Retina (tissue), 1 donor: ENCODE data around the gene ESRRG.
A peak's percentile ranks its signal among the peaks of the same experiment; 100 is the strongest.

Source experiments
- DNase-seq: peaks from one replicate; pipeline ENCODE4 v3.0.0-alpha.2; 2016

Gene ESRRG

DNA sequence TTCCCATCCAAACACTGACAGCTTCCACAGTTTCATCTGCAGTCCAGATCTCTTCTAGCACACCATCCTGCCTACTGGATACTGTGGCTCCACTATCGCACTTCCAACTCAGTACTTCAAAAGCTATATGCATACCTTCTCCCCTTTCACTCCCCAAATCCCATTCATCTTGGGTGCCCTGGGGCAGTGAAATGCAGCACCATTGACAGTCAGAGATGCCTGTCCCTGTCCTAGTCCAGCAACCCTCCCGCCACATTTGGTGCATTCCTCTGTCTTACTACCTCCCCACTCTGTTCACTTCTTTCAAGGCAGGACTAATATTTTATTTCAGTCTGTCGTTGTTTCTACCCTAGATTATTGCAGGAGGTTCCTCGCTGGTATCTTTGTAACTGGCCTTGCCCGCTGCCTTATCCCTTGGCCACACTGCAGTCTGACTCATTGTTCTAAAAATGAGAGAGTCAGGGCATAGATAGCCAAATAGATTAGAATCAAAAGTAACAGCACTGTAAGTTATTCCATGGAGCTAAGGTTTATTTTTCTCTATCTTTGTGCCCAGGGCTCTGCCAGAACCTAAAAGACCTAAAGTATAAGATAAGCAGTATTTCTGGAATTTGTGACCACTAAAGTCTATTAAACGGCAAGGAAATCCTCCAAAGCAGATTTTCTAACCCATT lies 96.7 kb downstream of the ESRRG start:
- DNase-seq: no peak

DNA sequence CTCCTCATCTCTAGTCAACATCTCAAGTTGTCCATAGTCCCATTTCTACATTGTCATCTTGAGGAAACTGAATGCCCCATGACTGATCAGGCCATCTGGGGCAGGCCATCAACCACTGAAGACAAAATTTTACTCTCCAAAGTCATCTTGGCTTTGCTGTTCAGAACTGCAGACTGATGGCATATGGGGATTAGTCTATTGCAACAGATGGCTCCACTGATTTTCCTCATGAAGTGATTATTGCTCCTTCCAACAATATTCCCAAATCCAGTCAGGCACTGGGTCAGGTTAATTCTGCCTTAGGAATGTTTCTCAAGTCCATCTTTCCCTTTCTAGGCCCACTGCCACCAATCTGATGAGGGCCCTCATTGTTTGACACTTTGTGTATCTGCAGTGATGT lies 101.7 kb downstream of the ESRRG start:
- DNase-seq: no peak

DNA sequence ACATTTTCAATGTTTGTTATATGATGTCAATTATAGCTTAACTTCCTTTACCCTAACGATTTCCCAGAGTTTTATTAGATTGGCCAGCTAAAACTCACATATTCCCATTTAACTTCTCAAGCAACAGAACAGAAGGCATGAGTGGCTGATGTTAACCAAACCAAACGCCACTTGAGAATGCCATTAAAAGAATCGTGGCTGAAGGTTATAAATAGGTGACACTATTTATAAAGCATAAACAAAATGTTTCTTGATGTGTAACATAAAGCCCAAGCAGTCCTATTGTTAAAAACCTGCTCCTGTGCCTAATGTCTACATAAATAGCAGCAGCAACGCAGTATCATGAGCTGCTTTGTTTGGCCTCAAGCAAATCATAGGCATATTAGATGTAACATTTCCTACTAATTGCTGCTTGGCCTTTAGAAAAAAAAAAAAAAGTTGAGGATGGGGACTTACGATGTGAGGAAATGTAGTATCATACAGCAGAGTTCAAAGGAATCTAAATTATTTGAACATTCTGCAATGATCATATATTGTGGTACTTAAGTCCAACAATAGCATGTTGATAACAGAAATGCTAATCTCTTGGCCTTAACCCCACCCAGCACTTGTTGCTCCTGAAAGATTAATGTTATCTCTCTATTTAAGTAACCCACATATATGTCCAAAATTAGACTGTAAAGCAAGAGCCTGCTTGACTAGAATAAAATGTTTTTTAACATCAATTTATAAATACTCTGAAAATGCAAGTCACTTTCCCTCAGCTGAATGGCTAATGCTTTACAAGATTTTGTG lies 106.0 kb downstream of the ESRRG start:
- DNase-seq: no peak

DNA sequence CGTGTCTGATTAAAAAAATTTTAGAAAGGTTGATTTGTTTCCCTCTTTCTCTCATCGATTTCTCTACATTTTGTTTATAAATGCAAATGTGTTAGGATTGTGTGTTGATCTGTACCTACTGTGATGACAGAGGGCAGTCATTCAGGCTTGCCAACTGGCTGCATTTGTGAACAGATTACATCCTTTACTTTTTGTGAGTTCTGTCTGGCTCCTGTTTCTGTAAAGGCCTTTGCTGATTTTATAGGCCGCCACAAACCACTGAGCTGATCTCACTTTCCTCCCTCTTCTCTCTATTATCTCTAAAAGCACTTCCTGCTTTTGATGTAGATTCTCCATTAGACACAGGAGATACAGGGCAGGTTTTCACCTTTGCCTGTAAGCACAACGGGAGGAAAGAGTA lies 106.8 kb downstream of the ESRRG start:
- no peak for DNase-seq

DNA sequence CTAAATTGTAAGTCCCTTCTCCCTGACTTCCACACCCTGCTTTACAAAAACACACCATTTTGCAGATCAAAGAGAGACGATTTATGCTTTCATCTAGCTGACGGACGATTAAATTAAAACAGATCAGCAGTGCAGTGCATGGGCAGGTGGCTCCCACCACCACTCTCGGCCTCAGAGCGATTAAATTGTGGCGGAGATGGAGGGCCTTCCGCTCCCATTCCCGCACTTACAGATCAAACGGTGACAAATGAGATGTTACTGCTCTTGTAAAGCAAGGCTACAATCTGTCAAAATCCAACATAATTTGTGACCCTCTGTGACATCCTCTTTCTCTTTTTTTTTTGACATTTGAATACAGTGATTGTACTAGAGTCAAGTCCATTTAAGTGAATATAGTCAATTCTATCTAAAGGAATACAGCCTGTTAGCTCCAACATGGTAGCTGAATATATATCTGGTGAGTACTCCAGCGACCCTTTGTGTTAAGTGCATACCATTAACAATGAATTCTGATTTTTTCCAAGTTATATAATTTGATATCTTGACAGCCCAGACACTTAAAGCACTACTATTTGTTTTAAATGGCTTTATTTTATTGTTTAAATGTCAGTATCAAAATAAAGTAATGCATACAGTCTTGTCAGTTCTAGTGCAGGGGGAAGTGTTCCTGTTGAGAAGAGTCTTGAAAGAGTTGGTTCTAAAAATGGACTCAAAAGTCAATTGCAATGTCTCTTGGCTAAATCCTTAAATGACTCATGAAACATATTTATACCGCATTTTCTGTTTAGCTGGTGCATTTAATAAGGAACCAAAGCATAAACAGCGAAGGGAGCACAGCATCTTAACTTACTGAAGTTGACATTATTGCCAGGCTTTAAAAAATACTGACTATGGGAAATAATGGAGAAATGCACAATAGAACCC lies 109.0 kb downstream of the ESRRG start:
- peak; percentile 29 for DNase-seq

DNA sequence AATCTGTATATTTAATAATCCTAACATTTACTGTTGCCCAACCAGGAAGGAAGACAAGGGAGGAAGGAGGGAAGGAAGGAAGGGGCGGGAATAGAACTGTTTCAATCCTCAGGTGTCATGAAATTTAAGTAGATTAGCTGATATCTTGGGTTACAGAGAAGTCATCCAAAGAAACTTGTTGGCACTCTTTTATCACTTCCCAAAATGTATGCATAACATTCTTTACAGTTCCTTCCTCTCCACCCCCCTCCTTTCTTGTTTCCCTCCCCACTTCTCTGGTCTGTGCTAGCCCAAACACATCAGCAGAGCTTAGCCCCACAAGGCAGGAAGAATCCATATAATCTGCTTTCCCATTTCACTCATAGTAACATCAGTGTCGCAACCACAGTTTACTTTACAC lies 110.9 kb downstream of the ESRRG start:
- DNase-seq: no peak

DNA sequence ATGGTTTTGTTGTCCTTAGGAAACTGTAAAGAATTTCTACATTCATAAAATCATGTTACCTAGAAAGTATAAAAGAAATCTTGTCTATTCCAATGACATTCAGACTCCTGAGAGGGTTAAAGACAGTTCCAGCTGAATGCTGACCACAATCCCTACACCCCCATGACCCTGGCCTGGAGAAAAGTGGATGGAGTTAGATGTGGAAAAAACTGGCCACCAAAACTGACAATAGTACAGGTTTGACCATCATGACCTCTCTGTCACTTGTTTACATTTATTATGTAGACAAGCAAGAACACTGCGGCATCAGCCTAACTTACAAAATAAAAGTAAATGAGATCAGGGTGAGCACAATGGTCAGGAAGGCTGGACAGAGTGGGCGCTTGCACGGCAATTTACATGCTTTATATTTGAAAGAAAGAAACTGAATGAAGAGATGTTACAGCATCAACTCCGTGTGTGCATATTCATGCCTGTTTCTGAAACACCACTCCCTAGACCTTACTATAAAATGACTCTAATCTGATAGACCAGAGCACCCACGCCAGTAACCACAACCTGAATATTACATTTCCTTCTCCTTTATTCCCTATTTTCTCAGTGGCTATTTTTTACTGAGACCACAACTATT lies 116.0 kb downstream of the ESRRG start:
- no peak for DNase-seq

DNA sequence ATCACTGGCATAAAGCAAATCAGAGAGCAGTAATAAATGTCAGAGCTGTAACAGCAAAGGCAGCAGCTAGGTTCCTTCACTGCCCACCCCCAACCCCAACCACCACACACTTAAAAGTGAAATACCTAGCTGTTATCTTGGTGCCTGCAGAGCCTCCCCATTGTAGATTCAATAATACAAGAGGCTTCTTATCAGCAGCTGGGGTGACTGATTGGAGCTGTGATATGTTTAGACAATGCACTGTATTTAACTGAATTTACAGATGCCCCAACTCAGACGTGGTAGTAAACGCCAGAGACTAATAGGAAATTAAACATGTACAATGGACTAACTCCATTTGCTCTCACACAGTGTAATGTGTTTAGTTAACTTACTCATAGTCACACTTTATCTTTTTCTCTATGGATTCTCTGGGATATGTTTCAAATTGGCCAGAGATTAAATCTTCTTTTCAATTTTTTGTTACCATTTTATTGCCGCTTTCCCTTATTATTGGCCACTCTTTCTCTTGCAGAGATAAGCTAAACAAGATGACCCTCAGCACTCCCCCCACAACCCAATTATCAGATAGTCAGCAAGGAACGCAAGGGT lies 117.1 kb downstream of the ESRRG start:
- no peak for DNase-seq

DNA sequence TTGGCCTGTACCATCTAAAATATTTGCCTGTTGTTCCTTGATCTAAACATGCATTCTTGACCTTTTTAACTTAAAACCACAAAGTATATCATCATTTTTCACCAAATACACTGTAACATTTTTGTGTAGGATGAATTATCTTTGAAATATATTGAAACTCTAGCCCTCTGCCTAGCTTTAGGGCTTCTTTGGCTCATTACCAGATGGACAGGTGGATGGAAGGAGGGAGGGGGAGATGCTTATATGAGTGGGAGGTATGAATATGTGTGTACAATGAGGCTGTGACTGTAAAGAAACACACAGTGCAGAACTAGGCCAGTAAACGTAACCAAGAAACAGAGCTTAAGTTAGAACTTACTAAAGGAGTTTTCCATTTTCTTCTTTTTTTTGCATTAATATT lies 118.5 kb downstream of the ESRRG start:
- DNase-seq: no peak

DNA sequence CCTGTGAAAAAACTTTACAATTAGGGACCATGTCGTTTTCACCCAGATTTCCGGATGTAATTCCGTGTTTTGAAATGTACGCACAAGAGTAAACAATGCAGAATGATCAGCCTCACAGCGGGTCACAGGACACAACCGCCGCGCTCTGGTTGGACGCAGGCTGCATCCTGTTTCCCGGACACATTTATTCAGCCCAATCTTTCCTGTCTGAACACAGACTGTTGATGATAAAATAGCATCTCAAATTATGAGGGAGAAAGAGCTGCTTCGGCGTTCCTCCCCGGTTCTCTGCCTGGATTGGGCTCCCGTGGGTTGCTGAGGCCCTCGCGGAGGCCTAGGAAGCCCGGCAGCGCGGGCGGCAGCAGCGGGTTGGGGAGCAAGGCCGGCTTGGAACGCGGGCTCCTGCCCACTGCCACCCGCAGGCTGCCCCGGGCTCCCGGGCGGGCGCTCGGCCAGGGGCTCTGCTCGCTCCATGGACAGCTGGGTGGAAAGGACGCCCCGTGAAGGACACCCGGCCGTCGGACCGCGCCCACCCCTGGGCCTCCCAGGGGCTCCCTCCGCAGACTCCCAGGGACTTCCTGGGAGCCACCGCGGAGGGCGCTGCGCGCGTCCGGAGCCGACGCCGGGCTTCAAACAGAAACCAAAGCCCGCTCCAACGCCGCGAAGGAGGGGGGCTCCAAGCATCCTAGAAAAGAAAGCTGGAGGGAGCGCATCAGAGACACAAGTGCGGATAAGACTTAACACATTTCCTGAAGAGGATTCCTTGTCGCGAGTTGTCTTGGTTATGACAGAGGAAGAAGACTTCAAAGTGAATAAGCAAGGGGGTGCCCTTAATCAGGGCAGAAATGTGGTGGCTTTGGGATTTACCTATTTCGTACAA lies 122.3 kb downstream of the ESRRG start:
- DNase-seq: peak; percentile 94

DNA sequence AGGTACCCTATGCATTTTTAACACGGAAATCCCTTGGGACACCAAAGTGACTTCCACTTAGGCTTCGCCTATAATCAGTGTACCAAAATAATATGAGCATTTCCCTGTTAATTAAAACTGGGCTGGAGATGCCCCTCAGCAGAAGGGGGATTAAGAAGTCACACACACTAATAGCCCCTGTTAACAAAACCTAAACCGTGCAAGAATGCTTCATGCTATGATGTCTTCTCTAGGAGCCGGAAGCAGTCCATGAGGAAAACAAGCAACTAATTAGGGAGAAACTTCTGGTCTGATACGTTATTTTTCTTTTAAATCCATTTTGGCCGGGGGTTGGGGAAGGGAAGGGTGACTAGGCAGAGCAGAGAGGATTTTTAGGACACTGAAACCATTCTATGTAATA lies 123.4 kb downstream of the ESRRG start:
- peak; percentile 62 for DNase-seq

DNA sequence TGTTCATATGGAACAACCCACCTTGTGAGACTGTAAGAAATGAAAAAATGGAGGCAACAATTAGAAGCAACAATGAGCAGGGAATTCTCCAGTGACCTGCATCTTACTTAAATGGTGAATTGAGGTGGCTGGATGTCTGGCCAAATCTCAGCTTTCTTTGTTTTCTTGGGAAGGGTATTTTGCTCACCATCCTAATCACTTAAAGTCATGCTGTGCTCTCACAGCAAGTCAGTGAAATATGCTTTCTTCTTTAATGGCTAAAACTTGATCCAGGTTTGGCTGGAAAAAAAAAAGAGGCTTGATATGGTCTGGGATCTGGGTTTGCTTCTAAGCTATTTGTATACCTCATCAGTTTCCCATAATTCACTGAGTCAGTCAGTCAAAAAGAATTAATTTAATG lies 124.8 kb downstream of the ESRRG start:
- no peak for DNase-seq

DNA sequence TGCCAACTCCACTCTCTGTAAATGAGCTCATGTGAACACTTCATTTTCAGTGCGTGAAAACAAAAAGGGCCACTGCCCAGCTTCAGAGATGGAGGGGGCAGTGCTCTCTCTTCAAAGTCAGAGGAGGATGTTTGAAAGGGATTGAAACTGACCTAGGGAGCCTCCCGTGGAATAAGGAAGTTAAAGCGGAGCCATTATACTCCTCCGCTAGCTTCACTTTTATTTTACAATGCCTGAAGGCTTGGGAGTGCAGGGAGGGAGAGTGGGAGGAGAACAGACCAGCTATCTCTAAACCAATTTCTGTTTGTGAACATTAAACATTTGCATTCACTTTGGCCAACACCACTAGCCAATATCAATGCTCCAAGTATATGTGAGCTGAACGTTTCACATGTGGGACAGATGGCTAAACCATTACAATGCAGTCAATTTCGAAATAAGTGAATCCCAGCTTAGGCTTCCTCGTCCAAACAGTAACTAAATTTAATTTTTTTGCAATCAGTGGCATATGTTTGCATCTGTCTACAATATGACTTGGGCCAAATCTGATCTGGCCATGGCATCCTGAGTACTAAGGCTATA lies 126.9 kb downstream of the ESRRG start:
- DNase-seq: no peak

DNA sequence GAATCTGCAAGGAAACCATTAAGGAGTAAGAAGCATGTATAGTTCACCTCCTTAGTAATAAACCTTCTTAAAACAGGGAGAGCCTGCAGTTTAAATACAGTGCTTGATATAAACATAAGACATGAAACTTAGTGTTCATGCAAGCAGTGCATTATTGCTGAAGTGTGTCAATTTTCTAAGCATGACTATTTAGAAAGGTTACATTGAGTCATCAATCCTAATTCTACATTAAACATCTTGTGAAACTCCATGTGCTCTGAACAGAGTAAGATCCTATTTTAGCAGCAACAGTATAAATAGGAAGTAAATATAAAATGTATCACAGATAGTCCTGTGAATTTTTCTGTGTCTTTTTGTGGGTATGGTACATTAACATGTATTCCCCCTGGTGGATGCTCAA lies 135.5 kb downstream of the ESRRG start:
- DNase-seq: no peak

DNA sequence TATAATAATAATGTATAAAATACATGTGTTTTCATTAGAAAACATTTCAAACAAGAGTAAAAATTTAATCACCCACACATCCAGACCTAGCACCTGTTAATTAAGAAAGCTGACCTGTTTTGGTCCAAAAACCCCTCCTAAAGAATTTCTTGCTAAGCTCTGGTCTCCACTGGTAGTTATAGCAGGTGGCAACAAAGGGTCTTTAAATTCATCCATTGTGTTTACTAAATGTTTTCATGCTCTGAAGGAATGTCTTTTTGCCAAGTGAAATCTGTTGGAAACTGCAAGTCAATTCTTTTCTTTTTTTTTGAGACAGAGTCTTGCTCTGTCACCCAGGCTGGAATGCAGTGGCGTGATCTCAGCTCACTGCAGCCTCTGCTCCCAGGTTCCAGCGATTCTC lies 141.1 kb downstream of the ESRRG start:
- DNase-seq: no peak

DNA sequence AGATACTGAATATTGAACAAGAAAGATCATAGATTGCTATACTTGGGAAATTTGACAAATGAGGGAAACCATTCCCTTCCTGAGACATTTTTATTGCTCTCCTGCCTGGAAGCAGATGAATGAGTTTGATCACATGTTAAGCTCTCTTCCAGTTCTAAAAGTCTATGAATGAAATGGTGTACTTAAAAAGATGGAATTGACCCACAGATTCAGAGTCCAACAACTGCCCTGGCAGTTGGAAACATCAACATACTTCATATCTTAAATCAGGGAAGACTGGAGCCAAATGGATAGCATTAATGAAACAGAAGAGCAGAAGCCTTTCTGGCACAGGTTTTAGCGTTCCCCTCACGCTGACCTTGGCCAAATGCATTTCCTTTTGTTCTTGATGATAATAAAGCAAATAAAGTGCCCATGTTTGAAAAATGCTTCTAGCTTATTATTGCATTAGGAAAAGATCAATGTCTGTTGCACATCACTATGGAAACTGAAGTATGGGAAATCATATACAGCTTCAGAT lies 142.6 kb downstream of the ESRRG start:
- no peak for DNase-seq

DNA sequence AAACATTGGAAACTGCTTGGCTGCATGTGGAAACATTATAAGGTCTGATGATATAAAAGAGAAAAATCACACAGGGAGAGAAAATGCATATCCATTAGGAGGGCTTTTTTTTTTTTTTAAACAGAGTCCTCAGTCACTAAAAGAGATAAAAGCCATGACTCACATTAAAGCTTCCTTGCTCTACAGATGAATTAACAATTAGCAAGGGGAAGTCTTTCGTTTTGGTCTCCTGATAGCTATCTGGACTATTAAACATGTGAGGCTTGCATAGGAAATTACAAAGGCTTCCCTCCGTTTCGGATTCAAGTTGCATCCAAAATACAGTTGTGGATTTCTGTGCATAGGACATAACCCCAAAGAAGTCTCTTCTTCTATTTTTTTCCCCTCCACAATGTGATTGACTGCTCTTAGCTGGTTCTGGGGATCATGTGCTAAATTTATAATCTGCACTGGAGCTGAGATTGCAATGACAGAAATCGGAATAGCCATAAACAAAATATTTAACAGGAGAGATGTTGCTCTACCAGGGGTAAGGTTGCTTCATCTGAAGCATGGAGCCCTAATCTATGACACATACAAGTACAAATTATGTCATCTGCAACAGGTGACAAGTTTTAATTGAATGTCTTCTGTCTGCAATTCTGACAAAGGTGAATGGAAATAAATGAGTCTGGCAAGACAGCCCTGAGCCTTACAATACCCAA lies 146.8 kb downstream of the ESRRG start:
- DNase-seq: no peak

DNA sequence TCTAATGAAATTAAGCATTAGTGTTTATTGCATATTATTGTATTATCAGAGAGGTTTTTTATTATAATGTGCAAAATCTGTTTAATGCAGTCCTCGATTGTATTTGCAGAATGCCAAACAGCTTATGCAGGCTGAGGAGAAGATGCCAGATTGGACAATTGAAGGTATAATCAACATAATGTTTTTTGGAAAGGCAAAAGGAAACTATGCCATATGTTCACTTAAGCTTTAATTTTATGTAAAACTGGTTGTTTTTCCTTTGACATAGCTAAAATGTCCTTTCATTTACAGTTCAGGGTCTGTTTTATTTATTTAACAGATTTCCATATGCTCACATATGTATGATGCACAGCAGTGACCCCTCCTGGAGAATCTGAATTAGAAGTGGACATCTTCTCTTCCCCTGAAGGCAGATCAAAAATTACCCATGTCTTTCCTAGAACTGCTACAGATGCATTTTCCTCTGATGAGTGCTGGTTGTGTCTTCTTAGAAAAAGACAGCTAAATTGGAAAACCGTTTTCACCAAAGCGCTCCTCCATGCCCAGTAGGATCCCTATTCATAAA lies 156.5 kb downstream of the ESRRG start:
- DNase-seq: no peak

DNA sequence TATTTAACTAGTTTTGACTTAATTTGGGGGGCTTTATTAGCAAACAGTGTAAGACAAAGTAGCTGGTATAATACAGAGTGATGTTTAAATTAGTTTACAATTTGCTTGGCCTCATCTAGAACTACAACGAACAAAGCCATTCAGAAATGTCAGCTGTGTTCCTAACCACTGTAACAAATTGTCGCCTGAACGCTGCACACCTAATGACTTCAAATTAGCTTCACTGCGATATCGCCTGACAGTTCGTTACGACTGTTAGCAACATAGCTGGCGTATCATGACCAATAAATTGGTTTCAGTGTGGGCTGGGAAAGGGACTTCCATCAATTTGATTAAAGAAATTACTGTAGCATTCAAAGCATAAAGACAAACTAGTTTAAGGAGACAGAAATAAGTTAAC lies 160.1 kb downstream of the ESRRG start:
- DNase-seq: no peak

DNA sequence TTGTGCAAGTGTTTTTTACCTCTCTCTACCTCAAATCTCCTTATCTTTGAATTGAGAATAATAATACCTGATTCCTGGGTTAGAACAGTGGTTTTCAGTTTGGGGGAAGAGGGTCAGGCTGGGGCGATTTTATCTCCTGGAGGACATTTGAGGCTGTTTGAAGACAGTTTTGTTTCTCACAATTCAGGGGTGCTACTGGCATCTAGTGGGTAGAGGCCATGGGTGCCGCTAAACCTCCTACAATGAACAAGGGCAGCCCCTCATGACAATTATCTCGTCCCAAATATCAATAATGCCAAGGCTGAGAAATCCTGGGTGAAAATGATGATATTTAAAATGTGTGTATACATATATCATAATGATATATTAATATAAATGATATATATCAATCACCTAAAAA lies 160.8 kb downstream of the ESRRG start:
- DNase-seq: no peak
